GM21737 (cell line): ENCODE results near the gene KRAS.

Experiments
- ATAC-seq: cut with Tn5 transposase; IDR thresholded peaks from one replicate; pipeline ENCODE4 v1.9.1; 2021; ENCODE audit warnings: mild to moderate bottlenecking, moderate library complexity; ENCODE audit not compliant: unreplicated experiment

The KRAS gene

GRCh38 chr12:25197608-25198007, 53.1 kb downstream of the KRAS start:
- ATAC-seq, result no peak

- ATAC-seq, result peak; percentile 93
These were observed 55.4 kb downstream of the KRAS start, which contains the start of the genes DNAI7 and ETFRF1 for GRCh38 chr12:25195056-25195971. Gene DNAI7, minus strand, starts transcription at chr12:25195160. Its CDS starts 82 bp downstream, at chr12:25195078. Gene ETFRF1, plus strand, starts transcription at chr12:25195237. Its CDS starts 8,720 bp downstream, at chr12:25203957.

GRCh38 chr12:25194722-25195055, 56.0 kb downstream of the KRAS start:
- ATAC-seq, result no peak

DNA sequence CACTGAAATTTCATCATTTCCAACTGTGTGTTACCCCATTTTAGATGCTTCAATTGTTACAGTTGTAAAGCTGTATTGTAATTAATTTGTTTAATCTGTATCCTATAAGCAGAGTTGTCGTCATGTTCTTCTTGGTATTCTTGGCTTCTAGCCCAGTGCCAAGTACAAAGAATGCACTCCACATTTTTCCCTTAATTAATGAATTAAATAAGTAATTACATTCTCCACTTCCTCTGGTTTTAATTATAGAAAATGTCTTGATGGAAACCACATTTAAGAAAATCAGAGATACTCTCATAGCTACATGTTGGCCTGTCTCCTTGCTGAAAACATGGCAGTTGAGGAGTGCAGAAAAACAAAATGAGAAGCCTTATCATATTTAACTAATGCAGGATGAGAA, 56.5 kb downstream of the KRAS start:
- no peak for ATAC-seq

- ATAC-seq, result no peak
These were observed 59.9 kb downstream of the KRAS start for GRCh38 chr12:25190793-25191192.

GRCh38 chr12:25189656-25190055, 61.1 kb downstream of the KRAS start:
- ATAC-seq, result no peak

GRCh38 chr12:25187781-25188180, 62.9 kb downstream of the KRAS start:
- no peak for ATAC-seq

DNA sequence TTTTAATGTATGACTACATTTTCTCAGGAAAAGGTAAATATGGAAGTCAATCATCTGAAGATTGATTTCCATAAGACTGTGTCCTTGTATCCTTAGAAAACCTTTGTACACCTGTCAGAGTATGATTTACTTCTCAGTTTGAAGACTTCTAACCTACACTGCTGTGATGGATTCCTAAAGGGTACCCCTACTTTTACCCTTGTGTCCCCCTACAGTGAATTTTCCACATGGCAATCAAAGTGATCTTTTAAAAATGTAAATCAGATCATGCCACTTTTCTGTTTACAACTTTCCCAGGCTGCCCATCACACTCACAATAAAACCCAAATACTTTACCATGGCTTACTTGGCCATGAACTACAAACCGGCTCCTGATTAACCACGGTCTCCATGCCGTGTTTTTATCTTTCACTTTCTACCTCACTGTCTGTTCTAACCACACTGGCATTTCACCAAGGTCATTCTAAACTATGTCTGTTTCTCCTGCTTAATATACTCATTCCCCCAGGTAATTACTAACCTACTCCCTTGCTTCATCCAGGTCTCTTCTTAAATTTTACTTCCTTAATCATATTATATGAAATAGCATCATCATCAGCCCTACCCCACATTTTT, 63.8 kb downstream of the KRAS start:
- peak; percentile 78 for ATAC-seq

- ATAC-seq, result peak; percentile 36
These were observed 64.5 kb downstream of the KRAS start for GRCh38 chr12:25186038-25186787.

- no peak for ATAC-seq
These were observed 66.6 kb downstream of the KRAS start for GRCh38 chr12:25184132-25184531.

DNA sequence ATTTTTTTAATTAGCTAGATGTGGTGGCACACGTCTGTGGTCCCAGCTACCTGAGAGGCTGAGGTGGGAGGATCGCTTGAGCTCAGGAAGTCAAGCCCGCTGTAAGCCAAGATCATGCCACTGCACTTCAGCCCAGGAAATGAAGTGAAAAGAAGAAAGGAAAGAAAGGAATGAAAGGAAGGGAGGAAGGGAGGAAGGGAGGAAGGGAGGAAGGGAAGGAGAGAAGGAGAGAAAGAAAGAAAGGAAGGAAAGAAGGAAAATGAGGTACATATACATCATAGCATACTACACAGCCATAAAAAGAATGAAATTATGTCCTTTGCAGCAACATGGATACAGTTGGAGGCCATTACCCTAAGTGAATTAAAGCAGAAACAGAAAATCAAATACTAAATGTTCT, 68.0 kb downstream of the KRAS start:
- no peak for ATAC-seq

DNA sequence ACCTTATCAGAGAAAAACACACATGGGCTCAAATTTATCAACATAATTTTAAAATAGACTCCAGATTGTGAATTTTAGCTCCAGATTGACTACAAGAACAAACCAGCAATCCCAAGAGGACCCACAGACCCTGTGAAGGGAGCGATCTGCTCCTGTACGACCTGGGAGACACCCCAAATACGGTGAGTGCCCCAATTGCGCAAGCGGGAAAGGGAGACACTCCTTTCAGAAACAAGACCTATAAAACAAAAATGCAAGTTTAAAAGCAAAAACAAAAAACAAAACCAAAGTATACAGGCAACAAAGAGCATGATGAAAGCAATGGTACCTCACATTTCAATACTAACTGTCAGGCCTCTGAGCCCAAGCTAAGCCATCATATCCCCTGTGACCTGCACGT, 87.9 kb downstream of the KRAS start:
- ATAC-seq, result no peak

DNA sequence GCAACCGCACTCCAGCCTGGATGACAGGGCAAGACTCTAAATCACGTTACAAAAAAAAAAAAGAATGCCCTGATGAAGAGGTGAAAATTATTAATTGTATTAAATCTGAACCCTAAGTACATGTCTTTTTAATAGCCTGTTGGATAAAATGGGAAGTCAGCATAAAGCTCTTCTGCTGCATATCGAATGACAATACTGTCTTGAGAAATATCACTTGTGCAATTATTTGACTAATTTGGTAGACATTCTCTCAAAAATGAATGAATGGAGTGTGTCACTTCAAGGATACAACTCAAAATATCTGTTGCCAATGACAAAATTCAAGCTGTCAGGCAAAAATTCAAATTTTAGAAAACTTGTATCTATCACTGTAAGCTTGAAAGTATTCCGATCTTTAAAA, 94.7 kb downstream of the KRAS start:
- ATAC-seq, result no peak

DNA sequence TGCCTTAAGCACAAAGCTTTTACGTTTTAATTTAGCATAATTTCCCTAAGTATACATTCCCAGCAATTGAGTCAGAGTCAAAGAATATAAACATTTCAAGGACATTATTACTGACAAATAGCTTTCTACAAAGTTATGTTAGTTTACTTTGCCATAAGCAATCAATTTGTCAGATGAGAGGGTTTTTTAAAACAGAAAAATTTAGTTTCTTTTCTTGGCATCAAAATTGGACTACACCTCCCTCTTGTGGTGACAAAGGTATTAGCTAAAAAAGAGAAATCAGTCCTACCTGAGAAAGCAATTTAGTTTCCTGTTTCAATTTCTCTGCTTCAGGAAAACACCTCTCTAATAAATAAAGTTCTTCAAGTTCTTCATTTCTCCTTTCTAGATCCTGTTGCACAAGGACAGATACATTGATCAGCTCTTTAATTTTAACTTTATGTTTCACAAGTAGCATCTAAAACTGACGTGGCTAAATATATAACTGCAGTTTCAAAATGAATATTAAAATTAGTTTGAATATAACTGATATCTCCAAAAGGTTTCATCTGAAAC, 95.6 kb downstream of the KRAS start:
- ATAC-seq, result no peak
